KBM-7 (cell line): ENCODE results near the gene MYOZ2.

Experiments used
- DNase-seq: peaks from one replicate; pipeline ENCODE4 v3.0.0-alpha.2; 2015
- in situ Hi-C: fragments of 300-500 bp; cut with MboI; formaldehyde crosslinking; loops from 2 replicates; pipeline ENCODE4 v1.14.3; 2020; ENCODE audit warnings: low sequenced_read_pairs, low pct_unique_long_range_greater_than_20kb, mixed read lengths

Gene MYOZ2

DNA sequence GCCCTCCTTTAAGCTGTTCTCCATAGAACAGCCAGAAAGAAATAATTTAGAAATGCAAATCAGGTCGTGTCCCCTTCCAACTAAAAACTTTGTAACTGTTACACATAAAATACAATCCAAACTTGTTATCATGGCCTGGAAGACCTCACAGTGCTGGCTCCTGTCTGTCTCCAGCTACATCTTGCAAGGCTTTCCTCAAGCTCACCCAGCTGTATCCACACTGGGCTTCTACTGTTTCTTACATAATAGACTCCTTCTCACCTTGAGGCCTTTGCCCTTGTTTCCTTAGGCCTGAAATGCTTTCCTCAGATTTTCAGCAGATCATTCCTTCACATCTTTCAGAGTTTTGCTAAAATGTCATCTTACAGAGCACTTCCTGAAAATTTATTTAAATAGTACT, 43.4 kb downstream of the MYOZ2 start:
- DNase-seq: no peak
- in situ Hi-C loops: no loop called here

DNA sequence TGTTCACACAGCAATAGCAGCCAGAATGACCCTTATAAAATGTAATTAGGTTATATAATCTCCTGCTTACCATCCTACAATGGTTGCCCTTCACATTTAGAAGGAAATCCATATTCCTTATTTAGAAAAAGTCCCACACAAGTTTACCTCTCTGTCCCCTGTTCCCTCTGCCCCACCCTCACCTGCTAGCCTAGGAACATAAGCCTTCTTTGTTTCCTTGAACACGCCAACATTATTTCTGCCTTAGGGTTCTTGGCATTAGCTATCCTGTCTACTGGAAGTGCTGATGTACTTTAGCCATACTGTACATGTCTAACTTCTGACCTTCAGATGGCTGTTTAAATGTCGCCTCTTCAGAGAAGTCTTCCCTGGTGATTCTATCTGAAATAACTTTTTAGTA, 48.5 kb downstream of the MYOZ2 start:
- DNase-seq: no peak
- in situ Hi-C loops: no loop called here

DNA sequence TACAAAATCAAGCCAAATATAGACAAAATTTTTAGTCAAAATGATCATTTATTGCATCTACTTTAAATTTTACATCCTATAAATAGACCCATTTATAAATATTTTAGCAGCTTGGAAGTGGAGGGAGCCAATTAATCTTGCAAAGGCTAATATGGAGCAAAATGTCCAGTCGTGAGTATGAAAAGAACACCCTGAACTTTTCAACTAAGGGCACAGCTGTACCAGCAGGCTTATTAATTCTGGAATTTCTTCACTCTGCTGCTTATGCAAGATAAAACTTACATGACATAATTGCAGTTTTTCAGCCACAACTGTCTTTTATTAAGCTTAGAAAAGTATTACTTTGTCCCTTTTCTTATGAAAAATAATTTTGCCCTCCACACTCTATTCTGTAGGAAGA, 54.0 kb downstream of the MYOZ2 start:
- no peak for DNase-seq
- in situ Hi-C loops: no loop called here

DNA sequence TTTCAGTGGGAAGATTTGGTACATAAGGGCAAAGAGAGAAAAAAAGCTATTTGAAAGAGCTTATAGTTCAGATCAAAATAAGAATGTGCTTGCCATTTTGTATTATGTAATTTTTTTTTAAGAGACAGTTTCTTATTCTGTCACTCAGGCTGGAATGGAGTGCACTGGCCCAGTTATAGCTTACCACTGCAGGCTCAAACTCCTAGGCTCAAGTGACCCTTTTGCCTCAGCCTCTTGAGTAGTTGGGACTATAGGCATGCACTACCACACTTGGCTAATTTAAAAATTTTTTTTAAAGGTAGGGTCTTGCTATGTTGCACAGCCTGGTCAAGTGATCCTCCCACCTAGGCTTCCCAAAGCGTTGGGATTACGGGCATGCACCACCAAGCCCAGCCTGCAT, 54.7 kb downstream of the MYOZ2 start:
- in situ Hi-C loops: no loop called here
- DNase-seq: no peak

DNA sequence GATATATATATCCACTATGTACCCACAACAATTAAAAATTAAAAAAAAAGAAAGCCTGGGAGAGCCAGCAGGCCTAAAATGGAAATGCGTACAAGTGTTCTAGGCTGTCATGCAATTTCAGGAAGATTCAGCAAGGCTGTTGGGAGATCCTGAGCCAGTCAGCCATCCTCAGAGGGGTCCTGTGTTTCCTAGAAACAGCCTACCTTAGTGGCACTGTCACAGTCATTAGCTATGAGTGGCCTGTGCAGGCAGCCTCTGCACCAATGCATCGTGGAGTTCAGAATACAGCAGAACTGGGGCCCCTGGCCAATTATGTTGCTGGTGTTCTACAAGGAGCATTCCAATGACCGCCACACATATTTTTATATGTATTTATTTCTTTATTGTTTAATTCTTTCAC, 55.9 kb downstream of the MYOZ2 start:
- in situ Hi-C loops: no loop called here
- no peak for DNase-seq

DNA sequence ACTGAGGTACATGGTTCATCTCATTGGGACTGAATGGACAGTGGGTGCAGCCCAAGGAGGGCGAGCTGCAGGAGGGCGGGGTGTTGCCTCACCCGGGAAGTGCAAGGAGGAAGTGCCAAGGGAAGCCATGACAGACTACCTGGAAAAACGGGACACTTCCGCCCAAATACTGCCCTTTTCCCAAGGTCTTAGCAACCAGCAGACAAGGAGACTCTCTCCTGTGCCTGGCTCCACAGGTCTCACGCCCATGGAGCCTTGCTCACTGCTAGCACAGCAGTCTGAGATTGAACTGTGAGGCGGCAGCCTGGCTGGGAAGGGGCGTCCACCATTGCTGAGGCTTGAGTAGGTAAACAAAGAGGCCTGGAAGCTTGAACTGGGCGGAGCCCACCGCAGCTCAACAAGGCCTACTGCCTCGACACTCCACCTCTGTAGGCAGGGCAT, 62.2 kb downstream of the MYOZ2 start:
- DNase-seq: no peak
- in situ Hi-C loops: no loop called here

DNA sequence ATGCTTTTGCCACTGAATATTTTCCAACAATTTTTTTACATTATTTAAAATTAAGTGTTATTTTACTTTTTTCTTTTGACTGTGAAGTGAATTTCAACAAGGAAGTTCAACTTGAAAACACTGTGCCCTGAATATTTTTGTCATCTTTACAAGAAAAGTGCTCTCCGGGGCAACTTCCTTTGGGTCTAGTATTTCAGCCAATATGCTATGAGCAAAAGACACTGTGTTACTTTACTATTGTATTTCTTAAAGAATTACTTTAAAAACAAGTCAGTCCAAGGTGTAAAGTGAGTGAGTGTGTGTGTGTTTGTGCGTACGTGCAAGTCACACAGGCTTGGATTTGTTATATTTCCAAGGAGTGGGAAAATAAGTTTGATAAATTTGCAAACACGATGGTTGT, 69.3 kb downstream of the MYOZ2 start:
- in situ Hi-C loops: no loop called here
- no peak for DNase-seq

DNA sequence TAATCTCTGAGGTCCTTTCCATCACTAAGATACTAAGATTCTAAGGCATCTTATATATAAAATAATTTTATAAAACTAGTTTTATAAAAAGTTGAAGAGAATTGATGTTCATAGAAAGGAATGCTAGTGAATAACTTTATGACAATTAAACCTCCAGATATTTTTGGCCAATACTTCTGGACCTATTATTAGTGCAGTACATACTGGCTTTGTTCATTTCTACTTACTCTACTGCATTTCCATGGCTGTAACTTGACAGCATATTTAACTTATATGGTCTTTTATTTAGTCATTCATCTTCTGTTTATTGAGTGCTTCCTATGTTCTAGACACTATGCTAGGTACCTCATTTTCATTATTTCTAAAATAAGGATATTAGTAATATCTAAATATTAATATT, 70.1 kb downstream of the MYOZ2 start:
- in situ Hi-C loops: no loop called here
- DNase-seq: no peak

DNA sequence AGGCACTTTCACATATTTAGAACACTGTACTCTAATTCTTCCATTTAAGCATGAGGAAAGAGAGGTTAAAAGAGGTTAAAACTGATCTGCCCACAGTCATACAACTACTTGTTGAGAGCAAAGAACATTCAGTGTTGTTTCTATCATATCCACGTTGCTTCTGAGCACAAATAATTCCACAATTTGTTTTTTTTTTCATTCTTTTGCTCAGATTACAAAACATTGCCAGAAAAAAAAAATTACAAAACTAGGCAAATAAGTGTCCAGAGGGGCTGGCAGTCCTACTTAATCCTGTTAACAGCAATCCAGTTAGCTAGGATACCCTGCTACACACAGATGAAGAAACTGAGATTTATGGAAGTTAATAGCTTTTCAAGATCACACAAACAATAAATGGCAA, 70.5 kb downstream of the MYOZ2 start:
- no peak for DNase-seq
- in situ Hi-C loops: no loop called here

DNA sequence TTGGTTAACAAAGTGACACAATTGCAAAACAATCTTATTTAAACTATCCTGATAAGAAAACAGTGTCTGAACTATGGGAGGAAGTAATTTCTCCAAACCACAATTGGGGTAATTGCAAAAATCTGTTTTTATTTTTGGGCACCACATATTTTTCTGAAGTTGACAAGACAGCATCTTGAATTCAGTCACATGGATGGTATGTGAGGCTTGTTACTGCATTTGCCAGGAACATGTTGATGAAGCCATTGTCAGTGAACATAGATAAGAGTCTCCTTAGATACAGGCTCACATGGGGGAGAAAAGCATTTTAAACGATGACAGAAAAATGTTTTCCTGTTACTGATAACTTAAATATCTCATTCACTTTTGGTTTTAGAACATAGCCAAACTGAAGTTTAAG, 71.4 kb downstream of the MYOZ2 start:
- in situ Hi-C loops: no loop called here
- DNase-seq: no peak

DNA sequence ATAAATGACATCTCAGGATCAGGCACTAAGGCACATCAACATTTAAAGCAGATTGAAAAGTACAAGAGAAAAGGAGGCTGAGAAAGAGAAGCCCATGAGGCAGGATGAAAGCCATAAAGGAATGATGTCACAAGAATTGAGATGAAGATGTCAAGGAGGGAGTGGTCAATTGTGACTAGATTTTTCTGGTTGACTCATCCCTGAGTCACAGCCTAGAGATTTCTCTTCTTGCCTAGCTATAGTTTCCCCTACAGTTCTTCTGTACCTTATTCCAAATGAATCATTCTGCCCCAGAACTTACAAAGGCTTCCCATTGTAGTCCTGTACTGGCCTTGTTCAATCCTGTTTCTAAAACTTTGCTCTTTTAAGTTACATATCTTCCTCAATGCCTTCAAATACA, 73.4 kb downstream of the MYOZ2 start:
- no peak for DNase-seq
- in situ Hi-C loops: no loop called here

DNA sequence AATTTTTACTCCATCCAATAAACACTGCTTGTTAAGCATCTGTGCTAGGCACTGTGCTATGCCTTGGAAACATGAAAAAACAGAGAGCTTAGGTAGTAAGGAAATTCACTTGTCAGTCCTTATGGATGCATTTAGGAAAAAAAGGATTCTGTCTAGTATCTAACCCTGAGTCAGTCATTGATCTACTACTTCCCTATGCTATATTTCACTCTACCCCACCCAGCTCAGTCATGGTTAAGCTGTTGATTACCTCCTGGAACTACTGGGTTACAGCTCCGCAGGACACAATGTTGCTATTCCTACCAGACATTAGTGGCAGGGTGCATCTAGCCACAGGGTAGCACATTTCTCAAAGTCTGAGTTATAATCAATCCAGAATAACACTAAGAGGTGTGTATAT, 74.0 kb downstream of the MYOZ2 start:
- no peak for DNase-seq
- in situ Hi-C loops: no loop called here

DNA sequence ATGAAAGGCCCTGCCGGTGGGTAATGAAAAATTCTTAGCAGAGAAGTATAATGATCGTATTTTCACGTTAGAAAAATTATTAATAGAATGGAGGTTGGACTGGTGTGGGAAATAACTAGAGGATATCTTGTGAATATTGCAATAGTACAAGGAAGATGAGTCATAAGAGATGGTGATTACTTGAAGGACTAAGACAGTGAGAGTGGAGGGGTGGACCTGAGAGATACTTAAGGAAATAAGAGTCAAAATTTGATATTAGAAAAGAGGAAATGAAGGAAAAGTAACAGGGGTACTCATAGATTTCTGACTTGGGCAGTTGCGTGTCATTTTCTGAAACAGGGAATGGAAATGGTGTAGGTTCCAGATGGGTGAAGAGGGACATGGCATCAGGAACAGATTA, 75.1 kb downstream of the MYOZ2 start:
- in situ Hi-C loops: no loop called here
- DNase-seq: no peak

DNA sequence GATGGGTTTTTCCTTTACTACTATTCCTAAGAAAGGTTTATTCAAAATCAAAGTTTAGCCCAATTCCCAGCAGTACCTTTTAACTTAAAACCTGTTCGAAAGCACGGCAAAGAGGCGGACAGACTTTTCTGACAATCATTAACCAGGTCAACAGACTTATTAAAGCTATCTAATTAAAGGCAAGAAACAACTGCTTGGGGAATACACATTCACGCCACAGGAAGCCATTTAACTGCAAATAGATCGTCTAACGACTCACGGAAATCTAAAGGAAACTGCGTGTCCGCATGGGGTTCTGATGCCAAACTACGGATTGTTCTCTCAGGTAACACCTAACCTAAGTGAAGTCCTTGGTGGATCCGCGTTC, 76.2 kb downstream of the MYOZ2 start:
- DNase-seq: no peak
- in situ Hi-C loops: no loop called here

DNA sequence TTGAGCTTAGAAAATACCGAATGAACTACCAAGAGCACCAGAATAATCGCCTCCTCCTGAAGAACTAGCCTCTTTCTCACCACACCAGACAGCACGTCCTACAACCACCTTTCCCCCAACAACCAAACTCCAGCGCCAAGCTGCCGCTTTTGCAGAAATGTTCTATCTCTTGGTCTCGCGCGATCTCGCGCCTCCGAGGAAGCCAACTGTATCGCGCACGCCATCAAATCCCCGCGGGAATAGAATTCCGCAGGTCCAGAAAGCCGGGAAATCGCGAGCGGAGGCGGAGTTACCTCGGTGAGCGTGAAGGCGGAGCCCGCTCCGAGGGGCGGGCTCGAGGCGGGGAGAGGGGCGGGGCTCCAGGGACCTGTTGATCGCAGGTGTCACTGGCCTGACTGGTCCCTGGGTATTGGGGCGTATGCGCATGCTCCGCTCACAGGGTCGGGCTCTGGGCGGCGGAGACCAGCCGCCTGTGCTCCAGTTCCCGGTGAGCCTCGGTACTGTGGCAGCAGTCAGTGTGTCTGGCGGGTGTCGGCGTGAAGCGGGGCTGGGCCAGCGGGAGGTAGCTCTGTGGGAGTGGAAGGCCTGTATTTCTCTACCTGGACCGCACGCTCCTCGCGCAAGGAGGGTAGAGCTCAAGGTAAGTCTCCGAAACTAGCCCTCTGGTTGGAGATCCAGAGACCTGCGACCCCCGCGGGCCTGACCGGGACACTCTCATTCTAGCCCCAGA, 76.8 kb downstream of the MYOZ2 start, which contains the start of gene USP53:
USP53 (plus strand) TSS at position 480 of the 730 bp plus-strand sequence. CDS start 27,047 bp downstream, outside the sequence.
- in situ Hi-C loops: no loop called here
- DNase-seq: peak; percentile 98

DNA sequence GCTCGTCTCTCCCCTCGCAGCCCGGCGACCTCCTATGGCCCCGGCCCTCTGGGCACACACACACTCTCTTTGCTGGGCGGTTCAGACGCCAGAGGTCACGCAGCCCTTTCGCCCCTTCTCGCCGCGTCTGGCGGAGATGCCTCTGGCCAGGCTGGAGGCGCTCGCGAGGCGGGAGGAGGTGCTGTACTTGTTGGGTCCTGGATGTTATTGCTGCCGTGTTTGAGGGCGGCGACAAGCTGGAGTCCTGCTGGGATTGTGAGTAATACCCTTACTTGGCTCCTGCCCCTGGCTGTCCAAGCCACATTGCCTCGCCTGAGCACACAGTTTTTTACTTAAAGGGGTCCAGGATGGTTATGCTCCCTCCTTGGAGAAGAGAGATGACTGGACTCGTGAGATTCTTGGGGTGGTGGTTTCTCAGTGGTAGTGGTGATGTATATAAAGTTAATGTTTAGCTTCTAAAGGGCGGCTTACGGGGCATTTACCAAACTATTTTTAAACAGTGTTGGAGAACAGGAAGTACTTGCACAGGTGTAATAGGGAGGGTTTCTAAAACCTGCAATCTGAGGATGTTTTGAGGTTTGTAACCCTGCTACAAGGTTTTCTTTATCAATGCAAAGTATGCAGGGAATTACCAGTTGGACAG, 77.5 kb downstream of the MYOZ2 start:
- in situ Hi-C loops: no loop called here
- peak; percentile 91 for DNase-seq

DNA sequence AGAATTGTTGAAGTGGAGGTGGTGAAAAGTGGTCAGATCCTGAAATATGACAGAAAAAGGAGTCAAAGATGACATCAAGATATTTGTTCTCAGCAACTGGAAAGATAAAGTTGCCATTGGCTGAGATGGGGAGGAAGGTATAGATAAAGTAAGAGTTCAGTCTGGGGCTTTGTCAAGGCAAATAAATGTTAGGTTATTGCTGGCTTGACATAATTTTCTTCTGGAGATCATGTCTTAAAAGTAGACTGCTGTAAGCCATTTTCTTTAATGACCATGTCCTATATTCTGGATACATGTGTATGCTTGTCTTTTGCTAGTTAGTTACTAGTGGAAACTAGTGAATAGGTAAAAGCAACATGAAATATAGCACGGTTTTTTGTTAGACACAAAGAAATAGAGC, 82.5 kb downstream of the MYOZ2 start:
- DNase-seq: no peak
- in situ Hi-C loops: no loop called here

DNA sequence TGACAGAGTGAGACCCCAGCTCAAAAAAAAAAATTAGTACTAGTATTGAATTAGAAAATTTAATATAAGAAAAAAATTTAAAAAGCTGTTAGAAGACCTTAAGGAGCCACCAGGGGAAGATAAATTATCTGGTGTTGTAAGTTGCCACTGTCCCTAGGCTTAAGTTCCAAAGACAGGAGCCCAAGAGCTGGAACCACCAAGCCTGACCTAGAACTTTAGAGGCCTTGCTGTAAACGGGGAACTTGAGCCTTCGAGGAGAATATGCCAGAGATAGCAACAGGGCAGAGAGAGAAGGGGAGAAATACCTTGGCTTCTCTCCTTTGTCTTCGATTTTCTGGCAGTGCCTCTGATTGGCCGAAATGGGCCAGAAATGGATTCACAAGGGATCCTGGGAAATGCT, 85.8 kb downstream of the MYOZ2 start:
- in situ Hi-C loops: no loop called here
- DNase-seq: no peak

DNA sequence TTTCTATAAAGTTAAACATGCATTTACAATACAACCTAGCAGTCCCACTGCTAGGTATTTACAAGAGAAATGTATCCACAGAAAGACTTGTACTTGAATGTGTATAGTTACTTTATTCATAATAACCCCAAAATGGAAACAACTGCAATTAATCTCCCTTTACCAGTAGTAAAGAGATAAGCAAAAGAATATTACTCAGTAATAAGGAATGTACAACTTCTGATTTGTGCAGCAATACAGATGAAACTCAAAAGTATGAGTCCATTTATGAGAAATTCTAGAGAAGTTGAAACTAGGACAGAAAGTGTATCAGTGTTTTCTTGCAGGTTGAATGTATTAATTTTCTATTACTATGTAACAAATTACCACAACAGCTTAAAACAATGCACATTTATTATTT, 92.1 kb downstream of the MYOZ2 start:
- DNase-seq: no peak
- in situ Hi-C loops: no loop called here

DNA sequence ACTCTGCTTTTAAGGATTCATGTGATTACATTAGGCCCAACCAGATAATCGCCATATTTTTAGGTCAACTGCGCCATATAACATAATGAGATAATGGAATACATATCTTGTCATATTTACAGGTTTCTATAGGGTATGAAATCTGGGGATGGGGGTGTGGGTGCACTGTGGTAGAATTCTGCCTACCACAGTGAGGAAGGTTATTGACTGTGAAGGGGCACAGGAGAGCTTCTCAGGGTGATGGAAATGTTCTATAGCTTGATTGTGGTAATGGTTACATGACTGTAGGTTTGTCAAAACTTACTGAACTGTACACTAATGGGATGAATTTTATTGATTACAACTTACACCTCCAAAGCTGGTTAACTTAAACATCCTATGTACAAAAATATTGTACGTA, 92.8 kb downstream of the MYOZ2 start:
- in situ Hi-C loops: no loop called here

More for the DNA sequence above, 92.8 kb downstream of the MYOZ2 start:
- no peak for DNase-seq
